WTC11 (cell line): ENCODE data around the gene GLI1. TPM values are rescaled to one million over a fixed set of nuclear protein-coding genes. Genes with fewer than 3 reads are reported as not detected.

Experiments used
- ATAC-seq: fragments of 200-7000 bp; cut with Tn5 transposase; 2 replicates; pipeline ENCODE4 v1.10.0; 2021; ENCODE audit warnings: mild to moderate bottlenecking, moderate library complexity
- CTCF ChIA-PET: fragments of 300-600 bp; sonication (Branson Sonifier 250); formaldehyde crosslinking; loops from one replicate; lab custom pipeline; 2021; ENCODE audit warnings: antibody characterized with exemption; lab: Charles Lee
- POLR2A ChIA-PET: fragments of 350-600 bp; sonication (Branson Sonifier 250); formaldehyde crosslinking; loops from one replicate; lab custom pipeline; 2021; ENCODE audit warnings: antibody characterized with exemption; lab: Charles Lee
- DNase-seq: peaks from one replicate; pipeline ENCODE4 v3.0.0; 2021; ENCODE audit warnings: low spot score
- H3K27ac Mint-ChIP-seq: 2 replicates; pipeline ENCODE4 v1.8.0; 2021; ENCODE audit warnings: mixed read lengths
- H3K27me3 Mint-ChIP-seq: 2 replicates; pipeline ENCODE4 v1.8.0; 2021; ENCODE audit warnings: low read depth, mild to moderate bottlenecking, moderate library complexity, mixed read lengths
- H3K36me3 Mint-ChIP-seq: 2 replicates; pipeline ENCODE4 v1.8.0; 2021; ENCODE audit warnings: mixed read lengths
- H3K4me1 Mint-ChIP-seq: 2 replicates; pipeline ENCODE4 v1.8.0; 2022; ENCODE audit warnings: mixed read lengths
- H3K4me3 Mint-ChIP-seq: 2 replicates; pipeline ENCODE4 v1.8.0; 2021; ENCODE audit warnings: mild to moderate bottlenecking, moderate library complexity, mixed read lengths
- H3K9me3 Mint-ChIP-seq: 2 replicates; pipeline ENCODE4 v1.8.0; 2021; ENCODE audit warnings: mixed read lengths
- CBFB ChIP-seq: sonication (generic); formaldehyde crosslinking; IDR thresholded peaks from 2 replicates; pipeline ENCODE4 v1.8.1; 2022; ENCODE audit warnings: mild to moderate bottlenecking, low read depth, missing genetic modification reagents
- CDX4 ChIP-seq: fragments of 250-450 bp; sonication (Bioruptor Pico); IDR thresholded peaks from 2 replicates; pipeline ENCODE4 v1.9.0; 2021; ENCODE audit warnings: moderate library complexity, mild to moderate bottlenecking, inconsistent platforms, borderline replicate concordance
- CREB1 ChIP-seq: sonication (generic); formaldehyde crosslinking; IDR thresholded peaks from 2 replicates; pipeline ENCODE4 v1.8.0; 2023; ENCODE audit warnings: mild to moderate bottlenecking, missing genetic modification reagents
- CTCF ChIP-seq: fragments of 200-600 bp; IDR thresholded peaks from 2 replicates; pipeline ENCODE4 v1.8.0; 2022; ENCODE audit warnings: antibody characterized with exemption
- ELF4 ChIP-seq: sonication (generic); formaldehyde crosslinking; IDR thresholded peaks from 2 replicates; pipeline ENCODE4 v1.8.1; 2022; ENCODE audit warnings: low read depth, mild to moderate bottlenecking, moderate library complexity, missing genetic modification reagents
- FOXJ3 ChIP-seq: sonication (generic); formaldehyde crosslinking; IDR thresholded peaks from 2 replicates; pipeline ENCODE4 v1.9.0; 2021; ENCODE audit warnings: missing genetic modification reagents, mild to moderate bottlenecking, borderline replicate concordance
- IRF2 ChIP-seq: sonication (generic); formaldehyde crosslinking; IDR thresholded peaks from 2 replicates; pipeline ENCODE4 v1.8.0; 2022; ENCODE audit warnings: low read depth, missing genetic modification reagents, borderline replicate concordance
- JAZF1 ChIP-seq: fragments of 250-450 bp; sonication (Bioruptor Pico); IDR thresholded peaks from 2 replicates; pipeline ENCODE4 v1.9.0; 2021; ENCODE audit warnings: moderate library complexity, mild to moderate bottlenecking, inconsistent platforms
- SMAD4 ChIP-seq: sonication (generic); formaldehyde crosslinking; IDR thresholded peaks from 2 replicates; pipeline ENCODE4 v1.8.0; 2022; ENCODE audit warnings: mild to moderate bottlenecking, missing genetic modification reagents
- TCF7 ChIP-seq: sonication (generic); formaldehyde crosslinking; IDR thresholded peaks from 2 replicates; pipeline ENCODE4 v1.8.0; 2022; ENCODE audit warnings: mild to moderate bottlenecking, low read depth, missing genetic modification reagents, moderate library complexity
- ZNF121 ChIP-seq: sonication (generic); formaldehyde crosslinking; IDR thresholded peaks from 2 replicates; pipeline ENCODE4 v1.8.0; 2023; ENCODE audit warnings: missing genetic modification reagents
- ZNF532 ChIP-seq: fragments of 250-450 bp; sonication (Bioruptor Pico); IDR thresholded peaks from 2 replicates; pipeline ENCODE4 v1.9.0; 2021; ENCODE audit warnings: mild to moderate bottlenecking, borderline replicate concordance
- ZSCAN18 ChIP-seq: fragments of 250-450 bp; sonication (Bioruptor Pico); IDR thresholded peaks from 2 replicates; pipeline ENCODE4 v2.1.2; 2022; ENCODE audit warnings: mild to moderate bottlenecking, moderate library complexity
- total RNA-seq: library from RNA; stranded (reverse); gene quantifications from 3 replicates; pipeline ENCODE4 v1.2.3, GENCODE V29; 2021
- TF ChIP-seq, protein P1 (sequence below): sonication (generic); formaldehyde crosslinking; IDR thresholded peaks from 2 replicates; pipeline ENCODE4 v1.8.1; 2022; ENCODE audit warnings: mild to moderate bottlenecking, missing genetic modification reagents, moderate library complexity, borderline replicate concordance
- TF ChIP-seq, protein P2 (sequence below): fragments of 250-450 bp; sonication (Bioruptor Pico); IDR thresholded peaks from 2 replicates; pipeline ENCODE4 v1.8.0; 2021; ENCODE audit warnings: mild to moderate bottlenecking
- TF ChIP-seq, protein P3 (sequence below): sonication (generic); formaldehyde crosslinking; IDR thresholded peaks from 2 replicates; pipeline ENCODE4 v1.8.0; 2022; ENCODE audit warnings: mild to moderate bottlenecking, missing genetic modification reagents
- TF ChIP-seq, protein P4 (sequence below): fragments of 250-450 bp; sonication (Bioruptor Pico); conservative IDR thresholded peaks from 2 replicates; pipeline ENCODE4 v1.9.0; 2021; ENCODE audit warnings: mild to moderate bottlenecking
- TF ChIP-seq, protein P5 (sequence below): sonication (generic); formaldehyde crosslinking; IDR thresholded peaks from 2 replicates; pipeline ENCODE4 v1.8.1; 2022; ENCODE audit warnings: low read depth, missing genetic modification reagents, borderline replicate concordance

Gene GLI1
- total RNA-seq, 1 experiment from 2014 or later, result 16.2 TPM

DNA sequence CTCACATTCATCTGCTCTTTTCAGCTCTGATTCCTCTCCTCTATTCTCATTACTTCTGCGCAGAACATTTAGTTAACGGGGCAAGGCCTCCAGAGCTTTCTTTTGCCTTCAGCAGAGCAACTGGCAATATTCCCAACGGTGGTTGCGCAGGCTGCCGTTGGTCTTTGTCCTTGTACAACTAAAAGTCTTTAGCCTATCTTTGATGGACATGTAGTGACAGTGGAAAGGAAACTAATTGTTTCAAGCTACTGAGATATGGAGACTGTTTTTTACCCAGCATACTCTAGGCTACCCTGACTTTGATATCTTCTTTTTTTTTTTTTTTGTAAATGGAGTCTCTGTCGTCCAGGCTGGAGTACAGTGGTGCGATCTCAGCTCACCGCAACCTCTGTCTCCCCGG is 41.3 kb upstream of the GLI1 start (continued):
- TF ChIP-seq, protein P1, sequence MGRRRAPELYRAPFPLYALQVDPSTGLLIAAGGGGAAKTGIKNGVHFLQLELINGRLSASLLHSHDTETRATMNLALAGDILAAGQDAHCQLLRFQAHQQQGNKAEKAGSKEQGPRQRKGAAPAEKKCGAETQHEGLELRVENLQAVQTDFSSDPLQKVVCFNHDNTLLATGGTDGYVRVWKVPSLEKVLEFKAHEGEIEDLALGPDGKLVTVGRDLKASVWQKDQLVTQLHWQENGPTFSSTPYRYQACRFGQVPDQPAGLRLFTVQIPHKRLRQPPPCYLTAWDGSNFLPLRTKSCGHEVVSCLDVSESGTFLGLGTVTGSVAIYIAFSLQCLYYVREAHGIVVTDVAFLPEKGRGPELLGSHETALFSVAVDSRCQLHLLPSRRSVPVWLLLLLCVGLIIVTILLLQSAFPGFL, result no peak
- no peak for TF ChIP-seq CREB1 (CRISPR knock-in tag)

GRCh38 chr12:57419495-57419894 is 40.1 kb upstream of the GLI1 start:
- no peak for ATAC-seq
- ChIA-PET CTCF (interaction anchor here (0.6 to 3.1 kb wide), 2 partner anchors 33 to 56 kb away, joined by 4 to 13 read pairs; no protein-coding TSS in a partner anchor), POLR2A (interaction anchor here (1.1 kb wide), 1 partner anchor 36 kb away, joined by 6 read pairs; the partner anchor contains the start of gene INHBE)
- no peak overlapping the region for H3K4me3 Mint-ChIP-seq
- TF ChIP-seq, protein P2, sequence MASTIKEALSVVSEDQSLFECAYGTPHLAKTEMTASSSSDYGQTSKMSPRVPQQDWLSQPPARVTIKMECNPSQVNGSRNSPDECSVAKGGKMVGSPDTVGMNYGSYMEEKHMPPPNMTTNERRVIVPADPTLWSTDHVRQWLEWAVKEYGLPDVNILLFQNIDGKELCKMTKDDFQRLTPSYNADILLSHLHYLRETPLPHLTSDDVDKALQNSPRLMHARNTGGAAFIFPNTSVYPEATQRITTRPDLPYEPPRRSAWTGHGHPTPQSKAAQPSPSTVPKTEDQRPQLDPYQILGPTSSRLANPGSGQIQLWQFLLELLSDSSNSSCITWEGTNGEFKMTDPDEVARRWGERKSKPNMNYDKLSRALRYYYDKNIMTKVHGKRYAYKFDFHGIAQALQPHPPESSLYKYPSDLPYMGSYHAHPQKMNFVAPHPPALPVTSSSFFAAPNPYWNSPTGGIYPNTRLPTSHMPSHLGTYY (CRISPR knock-in tag), result no peak
- TF ChIP-seq ZNF121 (CRISPR knock-in tag) (no peak), CTCF (no peak), TCF7 (CRISPR knock-in tag) (no peak), CREB1 (CRISPR knock-in tag) (no peak), FOXJ3 (CRISPR knock-in tag) (no peak), IRF2 (no peak), ELF4 (CRISPR knock-in tag) (no peak), JAZF1 (CRISPR knock-in tag) (no peak), CDX4 (CRISPR knock-in tag) (no peak), SMAD4 (CRISPR knock-in tag) (no peak), ZNF532 (CRISPR knock-in tag) (no peak), CBFB (CRISPR knock-in tag) (no peak), ZSCAN18 (CRISPR knock-in tag) (no peak)
- TF ChIP-seq, protein P3, sequence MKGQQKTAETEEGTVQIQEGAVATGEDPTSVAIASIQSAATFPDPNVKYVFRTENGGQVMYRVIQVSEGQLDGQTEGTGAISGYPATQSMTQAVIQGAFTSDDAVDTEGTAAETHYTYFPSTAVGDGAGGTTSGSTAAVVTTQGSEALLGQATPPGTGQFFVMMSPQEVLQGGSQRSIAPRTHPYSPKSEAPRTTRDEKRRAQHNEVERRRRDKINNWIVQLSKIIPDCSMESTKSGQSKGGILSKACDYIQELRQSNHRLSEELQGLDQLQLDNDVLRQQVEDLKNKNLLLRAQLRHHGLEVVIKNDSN (CRISPR knock-in tag), result no peak
- TF ChIP-seq, protein P4, sequence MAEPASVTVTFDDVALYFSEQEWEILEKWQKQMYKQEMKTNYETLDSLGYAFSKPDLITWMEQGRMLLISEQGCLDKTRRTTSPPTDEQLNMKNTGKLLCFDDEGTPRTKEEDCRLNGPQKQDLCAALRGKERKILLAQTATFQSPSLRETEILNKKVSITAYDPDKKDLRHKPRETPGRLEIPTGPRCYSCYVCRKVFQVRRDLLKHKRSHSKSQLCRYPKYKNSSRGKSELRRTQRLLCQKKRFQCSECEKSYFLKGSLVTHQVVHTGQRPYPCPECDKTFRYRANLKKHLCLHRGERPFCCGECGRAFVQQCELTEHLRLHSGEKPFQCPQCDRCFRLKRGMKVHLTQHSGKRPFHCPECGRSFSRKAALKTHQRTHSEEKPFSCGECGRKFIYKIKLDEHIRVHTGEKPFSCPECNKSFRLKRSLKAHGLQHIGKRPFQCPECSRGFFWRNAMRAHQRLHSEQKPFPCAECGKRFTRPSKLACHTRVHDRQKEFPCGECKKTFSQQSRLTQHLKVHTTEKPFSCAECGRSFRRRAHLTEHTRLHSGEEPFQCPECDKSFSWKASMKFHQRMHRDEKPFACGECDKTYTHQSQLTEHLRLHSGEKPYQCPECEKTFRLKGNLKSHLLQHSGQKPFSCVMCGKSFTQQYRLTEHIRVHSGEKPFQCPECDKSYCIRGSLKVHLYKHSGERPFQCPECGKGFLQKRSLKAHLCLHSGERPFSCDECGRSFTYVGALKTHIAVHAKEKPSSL (CRISPR knock-in tag), result no peak
- TF ChIP-seq, protein P5, sequence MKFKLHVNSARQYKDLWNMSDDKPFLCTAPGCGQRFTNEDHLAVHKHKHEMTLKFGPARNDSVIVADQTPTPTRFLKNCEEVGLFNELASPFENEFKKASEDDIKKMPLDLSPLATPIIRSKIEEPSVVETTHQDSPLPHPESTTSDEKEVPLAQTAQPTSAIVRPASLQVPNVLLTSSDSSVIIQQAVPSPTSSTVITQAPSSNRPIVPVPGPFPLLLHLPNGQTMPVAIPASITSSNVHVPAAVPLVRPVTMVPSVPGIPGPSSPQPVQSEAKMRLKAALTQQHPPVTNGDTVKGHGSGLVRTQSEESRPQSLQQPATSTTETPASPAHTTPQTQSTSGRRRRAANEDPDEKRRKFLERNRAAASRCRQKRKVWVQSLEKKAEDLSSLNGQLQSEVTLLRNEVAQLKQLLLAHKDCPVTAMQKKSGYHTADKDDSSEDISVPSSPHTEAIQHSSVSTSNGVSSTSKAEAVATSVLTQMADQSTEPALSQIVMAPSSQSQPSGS (CRISPR knock-in tag), result no peak
- TF ChIP-seq, protein P1, result no peak
- peak overlapping the region; percentile 24; the same call in 1 of the 2 replicates for H3K27ac Mint-ChIP-seq
- no peaks in the 10 kb centered on the region for H3K27me3 Mint-ChIP-seq
- peaks cover 8% of the 10 kb centered on the region for H3K36me3 Mint-ChIP-seq
- no peaks in the 10 kb centered on the region for H3K9me3 Mint-ChIP-seq
- H3K4me1 Mint-ChIP-seq, result peaks cover 12% of the 10 kb centered on the region
- DNase-seq, result no peak
